Ishikawa (cell line): ENCODE results near the gene AKT1.
A peak's percentile ranks its signal among the peaks of the same experiment; 100 is the strongest.

ENCODE experiments used
- CEBPB ChIP-seq: IDR thresholded peaks from 2 replicates; pipeline ENCODE4 v1.6.1; 2012
- CREB1 ChIP-seq: IDR thresholded peaks from 2 replicates; pipeline ENCODE4 v1.6.1; 2012; ENCODE audit warnings: low read depth
- EGR1 ChIP-seq: IDR thresholded peaks from 2 replicates; pipeline ENCODE4 v1.6.1; 2012
- EP300 ChIP-seq: IDR thresholded peaks from 2 replicates; pipeline ENCODE4 v1.6.1; 2012; ENCODE audit warnings: borderline replicate concordance
- FOXM1 ChIP-seq: IDR thresholded peaks from 2 replicates; pipeline ENCODE4 v1.6.1; 2012; ENCODE audit warnings: low read depth, borderline replicate concordance
- MAX ChIP-seq: IDR thresholded peaks from 2 replicates; pipeline ENCODE4 v1.6.1; 2012
- NFIC ChIP-seq: IDR thresholded peaks from 2 replicates; pipeline ENCODE4 v1.6.1; 2012
- RAD21 ChIP-seq: IDR thresholded peaks from 2 replicates; pipeline ENCODE4 v1.6.1; 2012; ENCODE audit warnings: low read depth
- REST ChIP-seq: IDR thresholded peaks from 2 replicates; pipeline ENCODE4 v1.6.1; 2012; ENCODE audit warnings: low read depth, mild to moderate bottlenecking
- TAF1 ChIP-seq: IDR thresholded peaks from 2 replicates; pipeline ENCODE4 v1.6.1; 2012; ENCODE audit warnings: low read depth, mild to moderate bottlenecking
- TCF12 ChIP-seq: IDR thresholded peaks from 2 replicates; pipeline ENCODE4 v1.6.1; 2012; ENCODE audit warnings: low read depth
- TEAD4 ChIP-seq: IDR thresholded peaks from 2 replicates; pipeline ENCODE4 v1.6.1; 2012
- USF1 ChIP-seq: IDR thresholded peaks from 2 replicates; pipeline ENCODE4 v1.6.1; 2012
- YY1 ChIP-seq: IDR thresholded peaks from 2 replicates; pipeline ENCODE4 v1.6.1; 2012; ENCODE audit warnings: low read depth
- ZBTB7A ChIP-seq: IDR thresholded peaks from 2 replicates; pipeline ENCODE4 v1.6.1; 2012; ENCODE audit warnings: low read depth

The AKT1 gene

GRCh38 chr14:104755621-104756020, 39.9 kb downstream of the AKT1 start:
- no peak for TF ChIP-seq EP300
- no peak for TF ChIP-seq YY1
- TF ChIP-seq EGR1: no peak
- no peak for TF ChIP-seq MAX
- TF ChIP-seq NFIC: no peak
- TF ChIP-seq USF1: no peak
- no peak for TF ChIP-seq RAD21

- TF ChIP-seq RAD21 (no peak), CEBPB (no peak), MAX (no peak), NFIC (no peak), EGR1 (no peak), CREB1 (no peak), REST (no peak), TAF1 (no peak)
Measured at GRCh38 chr14:104754213-104754851, 41.2 kb downstream of the AKT1 start.

- no peak for TF ChIP-seq REST
- no peak for TF ChIP-seq RAD21
- TF ChIP-seq USF1: no peak
- TF ChIP-seq CREB1: no peak
- TF ChIP-seq EGR1: no peak
- TF ChIP-seq TCF12: no peak
- TF ChIP-seq NFIC: no peak
- TF ChIP-seq ZBTB7A: no peak
- TF ChIP-seq TAF1: no peak
- TF ChIP-seq EP300: no peak
Measured at GRCh38 chr14:104753528-104754212, 41.9 kb downstream of the AKT1 start.

- TF ChIP-seq EGR1: no peak; the same call in 1 of the 2 replicates
- peak; percentile 83 for TF ChIP-seq YY1
- TF ChIP-seq CREB1: peak; percentile 95
- peak; percentile 95 for TF ChIP-seq ZBTB7A
- no peak for TF ChIP-seq RAD21
- TF ChIP-seq TEAD4: peak; percentile 30; the same call in 1 of the 2 replicates
- no peak; the same call in 1 of the 2 replicates for TF ChIP-seq TCF12
- no peak for TF ChIP-seq REST
- TF ChIP-seq FOXM1: no peak
- no peak for TF ChIP-seq CEBPB
- peak; percentile 79 for TF ChIP-seq TAF1
- TF ChIP-seq USF1: peak; percentile 14; the same call in 1 of the 2 replicates
- TF ChIP-seq EP300: no peak
- TF ChIP-seq MAX: peak; percentile 63; the same call in 1 of the 2 replicates
- peak; percentile 4; the same call in 1 of the 2 replicates for TF ChIP-seq NFIC
Measured at GRCh38 chr14:104752735-104753527, 42.6 kb downstream of the AKT1 start, which contains the start of gene SIVA1. SIVA1 (plus strand) TSS chr14:104753147; CDS start chr14:104753202, 55 bp downstream.
